ENCODE measurements around the gene LMTK3. TPM values are rescaled to one million over a fixed set of nuclear protein-coding genes. Genes with fewer than 3 reads are reported as not detected.

The LMTK3 gene
- polyA plus RNA-seq, 1 of the 3 experiments (the other 2 are of a cell fraction) = 3.2 TPM

GRCh38 chr19:48529156-48529555 lies 17.5 kb upstream of the LMTK3 start:
- no peak for TF ChIP-seq MXI1 (IDR thresholded peaks at IDR 0.05; ENCODE audit: low read depth, low read length)
- no peak for TF ChIP-seq GATA2 (CRISPR knock-in tag; IDR thresholded peaks at IDR 0.05)
- TF ChIP-seq CTCF (IDR thresholded peaks at IDR 0.05) = no peak
- no peak for TF ChIP-seq JUND (IDR thresholded peaks at IDR 0.05)
- TF ChIP-seq USF2 (IDR thresholded peaks at IDR 0.05; ENCODE audit: borderline replicate concordance, low read depth, low read length) = no peak
- TF ChIP-seq TAF1 (IDR thresholded peaks at IDR 0.05; ENCODE audit: borderline replicate concordance, low read depth, low read length) = no peak
- TF ChIP-seq RFX5 (IDR thresholded peaks at IDR 0.05; ENCODE audit: low read length) = no peak
- no peak for TF ChIP-seq USF1 (IDR thresholded peaks at IDR 0.05; ENCODE audit: borderline replicate concordance, low read depth)
- TF ChIP-seq FOXM1 (IDR thresholded peaks at IDR 0.05; ENCODE audit: low read depth) = no peak
- TF ChIP-seq PBX3 (IDR thresholded peaks at IDR 0.05) = no peak
- TF ChIP-seq RXRA (IDR thresholded peaks at IDR 0.05; ENCODE audit: borderline replicate concordance, low read depth) = no peak
- no peak for TF ChIP-seq GABPA (IDR thresholded peaks at IDR 0.05; ENCODE audit: low read depth)
- no peak for TF ChIP-seq SMC3 (IDR thresholded peaks at IDR 0.05; ENCODE audit: low read depth, low read length)
- no peak for TF ChIP-seq FOSL2 (IDR thresholded peaks at IDR 0.05; ENCODE audit: borderline replicate concordance, low read depth)
- TF ChIP-seq FOXJ3 (CRISPR knock-in tag; IDR thresholded peaks at IDR 0.05) = no peak
- TF ChIP-seq TCF12 (IDR thresholded peaks at IDR 0.05) = no peak
- no peak for TF ChIP-seq TEAD4 (IDR thresholded peaks at IDR 0.05; ENCODE audit: borderline replicate concordance, insufficient read depth)
- TF ChIP-seq REST (IDR thresholded peaks at IDR 0.05; ENCODE audit: low read depth, low read length) = no peak
- no peak for TF ChIP-seq YY1 (IDR thresholded peaks at IDR 0.05; ENCODE audit: low read depth)
- TF ChIP-seq POLR2AphosphoS5 (IDR thresholded peaks at IDR 0.05; ENCODE audit: low read depth, low read length) = no peak

More at GRCh38 chr19:48529156-48529555, 17.5 kb upstream of the LMTK3 start:
- no peak for DNase-seq
- 91% methylated on average over 4 of the region's 4 CpGs for WGBS (ENCODE audit: low lambda C conversion rate)
- H2AFZ ChIP-seq (ENCODE audit: low read depth) = no peak overlapping the region
- H3K4me3 ChIP-seq (ENCODE audit: low read depth in 2 of 2, low read length in 1 of 2) = no peak overlapping the region
- CTCF ChIA-PET = interaction anchor here (0.7 to 1.4 kb wide), 3 partner anchors 44 to 80 kb away, joined by 3 to 4 read pairs (median 3); no protein-coding TSS in a partner anchor
- no peaks in the 10 kb centered on the region for H3K9me2 ChIP-seq
- H3K4me1 ChIP-seq (ENCODE audit: control insufficient read depth in 1 of 2, insufficient read depth in 2 of 2, low read depth in 1 of 2, low read length in 1 of 2) = peaks cover 0 to 2% of the 10 kb centered on the region in 2 experiments; a peak in 1 of 4 replicates
- H3K79me2 ChIP-seq (ENCODE audit: insufficient read depth) = no peaks in the 10 kb centered on the region
- no peaks in the 10 kb centered on the region for H3K36me3 ChIP-seq (replicated peaks in 1 of 2; ENCODE audit: control insufficient read depth in 1 of 2, insufficient read depth in 2 of 2, low read length in 1 of 2)
- no peaks in the 10 kb centered on the region for H3K27me3 ChIP-seq (ENCODE audit: insufficient read depth)
- H3K9ac ChIP-seq = no peak overlapping the region
- peaks cover 2% of the 10 kb centered on the region for H3K9me3 ChIP-seq
- no peak overlapping the region for H3K27ac ChIP-seq (ENCODE audit: low read depth in 2 of 2, low read length in 1 of 2)
- no peak overlapping the region for H3K4me2 ChIP-seq
- no peaks in the 10 kb centered on the region for H3F3A ChIP-seq (replicated peaks; ENCODE audit: insufficient read depth)
- H4K20me1 ChIP-seq (ENCODE audit: insufficient read depth) = no peaks in the 10 kb centered on the region
- POLR2A ChIA-PET = no interaction called here

Data from SK-N-SH (cell line).